Activated T-cell treated with anti-CD3 and anti-CD28 coated beads, Interleukin-2, amount 50 U/mL, for 1 hour (primary cell): ENCODE results near the gene ZNF862.

Experiments
- DNase-seq: peaks from one replicate; pipeline ENCODE4 v3.0.0-alpha.2; 2020

The ZNF862 gene

GRCh38 chr7:149868623-149869290 lies 30.6 kb downstream of the ZNF862 start:
- no peak for DNase-seq

- no peak for DNase-seq
Observed at GRCh38 chr7:149869291-149869650, 31.1 kb downstream of the ZNF862 start.

GRCh38 chr7:149869867-149870266 lies 31.7 kb downstream of the ZNF862 start:
- no peak for DNase-seq

- no peak for DNase-seq
Observed at GRCh38 chr7:149870274-149870673, 32.1 kb downstream of the ZNF862 start.

- no peak for DNase-seq
Observed at GRCh38 chr7:149870701-149871483, 32.7 kb downstream of the ZNF862 start.

GRCh38 chr7:149871576-149871975 lies 33.4 kb downstream of the ZNF862 start:
- DNase-seq: no peak

- DNase-seq: no peak
Observed at GRCh38 chr7:149872419-149873073, 34.4 kb downstream of the ZNF862 start.

GRCh38 chr7:149873074-149873969 lies 35.1 kb downstream of the ZNF862 start, which contains the start of gene ATP6V0E2:
Gene ATP6V0E2 (plus strand): TSS chr7:149873969. CDS start chr7:149874066, 97 bp downstream.
- peak; percentile 89 for DNase-seq

GRCh38 chr7:149873970-149874643 lies 35.9 kb downstream of the ZNF862 start:
- no peak for DNase-seq

GRCh38 chr7:149874644-149875028 lies 36.5 kb downstream of the ZNF862 start:
- no peak for DNase-seq

- no peak for DNase-seq
Observed at GRCh38 chr7:149875396-149875795, 37.2 kb downstream of the ZNF862 start.

- no peak for DNase-seq
Observed at GRCh38 chr7:149877890-149878522, 39.8 kb downstream of the ZNF862 start.

- no peak for DNase-seq
Observed at GRCh38 chr7:149878523-149878921, 40.3 kb downstream of the ZNF862 start.

- DNase-seq: no peak
Observed at GRCh38 chr7:149879271-149879743, 41.1 kb downstream of the ZNF862 start.

GRCh38 chr7:149879766-149880637 lies 41.8 kb downstream of the ZNF862 start:
- no peak for DNase-seq

GRCh38 chr7:149880638-149881311 lies 42.6 kb downstream of the ZNF862 start:
- no peak for DNase-seq

GRCh38 chr7:149881328-149882247 lies 43.4 kb downstream of the ZNF862 start:
- DNase-seq: no peak

GRCh38 chr7:149882248-149883047 lies 44.3 kb downstream of the ZNF862 start:
- DNase-seq: no peak
